HepG2 (cell line): ENCODE measurements around the gene ADI1. TPM values are rescaled to one million over a fixed set of nuclear protein-coding genes. Genes with fewer than 3 reads are reported as not detected.
A peak's percentile ranks its signal among the peaks of the same experiment; 100 is the strongest.

Experiments used
- CHD2 ChIP-seq: IDR thresholded peaks from 2 replicates; pipeline ENCODE4 v1.6.1; 2011; ENCODE audit warnings: low read depth, low read length, improper control_type of control experiment
- ETV5 ChIP-seq: IDR thresholded peaks from 2 replicates; pipeline ENCODE4 v1.6.1; 2018; ENCODE audit warnings: missing biosample characterization, missing genetic modification reagents, inconsistent platforms, borderline replicate concordance
- GTF2F1 ChIP-seq: fragments of 150-350 bp; IDR thresholded peaks from 2 replicates; pipeline ENCODE4 v1.6.1; 2014; ENCODE audit warnings: low read length
- HNRNPK ChIP-seq: fragments of 200-400 bp; formaldehyde crosslinking; IDR thresholded peaks from 2 replicates; pipeline ENCODE4 v1.6.1; 2018; ENCODE audit warnings: low read length, low read depth, moderate library complexity, mild to moderate bottlenecking; ENCODE audit not compliant: poor library complexity, severe bottlenecking
- IKZF1 ChIP-seq: fragments of 450-650 bp; IDR thresholded peaks from 2 replicates; pipeline ENCODE4 v1.7.1; 2016
- RBM22 ChIP-seq: fragments of 200-400 bp; formaldehyde crosslinking; optimal IDR thresholded peaks from 2 replicates; pipeline ENCODE3; 2017; ENCODE audit warnings: mild to moderate bottlenecking, low read length, moderate library complexity
- REXO4 ChIP-seq: sonication (generic); formaldehyde crosslinking; IDR thresholded peaks from 2 replicates; pipeline ENCODE4 v1.8.0; 2022; ENCODE audit warnings: missing genetic modification reagents, mild to moderate bottlenecking, borderline replicate concordance
- SP140L ChIP-seq: sonication (generic); formaldehyde crosslinking; IDR thresholded peaks from 2 replicates; pipeline ENCODE4 v1.4.0; 2020; ENCODE audit warnings: missing genetic modification reagents, borderline replicate concordance
- SP2 ChIP-seq: sonication (generic); formaldehyde crosslinking; IDR thresholded peaks from 2 replicates; pipeline ENCODE4 v1.5.1; 2020; ENCODE audit warnings: mild to moderate bottlenecking, missing genetic modification reagents
- ZNF33B ChIP-seq: sonication (generic); formaldehyde crosslinking; IDR thresholded peaks from 2 replicates; pipeline ENCODE4 v1.5.1; 2020; ENCODE audit warnings: mild to moderate bottlenecking, missing genetic modification reagents
- ZNF496 ChIP-seq: sonication (generic); formaldehyde crosslinking; IDR thresholded peaks from 2 replicates; pipeline ENCODE4 v1.8.1; 2023; ENCODE audit warnings: mild to moderate bottlenecking, moderate library complexity, missing genetic modification reagents; ENCODE audit not compliant: insufficient replicate concordance
- ZNF761 ChIP-seq: sonication (generic); formaldehyde crosslinking; conservative IDR thresholded peaks from 2 replicates; pipeline ENCODE4 v1.4.0; 2020; ENCODE audit warnings: mild to moderate bottlenecking, missing genetic modification reagents
- ZNF83 ChIP-seq: sonication (generic); formaldehyde crosslinking; IDR thresholded peaks from 2 replicates; pipeline ENCODE4 v1.4.0; 2020; ENCODE audit warnings: missing genetic modification reagents, mild to moderate bottlenecking, borderline replicate concordance
- polyA plus RNA-seq, 8 experiments: library from polyadenylated mRNA; depleted of rRNA in 3 of 8; stranded (reverse) in 7 of 8; unstranded in 1 of 8; fragments of >200 nt; fragmentation: Illumina TruSeq in 4 of 8; extraction: Trizol in 4 of 8; gene quantifications; 2 replicates each; pipeline versions ENCODE4 v1.2.1 to v1.2.3, GENCODE V29; 2011 to 2016; ENCODE audit warnings: low read depth in 4 of 8, missing spikeins in 1 of 8, mixed read lengths in 1 of 8; ENCODE audit not compliant: insufficient read depth in 1 of 8
- total RNA-seq, 5 experiments: library from RNA; depleted of rRNA; stranded (reverse); fragments of >200 nt; fragmentation: Illumina TruSeq; extraction: Trizol; gene quantifications; 2 replicates each; pipeline ENCODE4 v1.2.3, GENCODE V29; 2016; ENCODE audit warnings: low read depth in 1 of 5
- TF ChIP-seq, protein P1 (sequence below): IDR thresholded peaks from 2 replicates; pipeline ENCODE4 v1.6.1; 2018; ENCODE audit warnings: missing genetic modification reagents, mild to moderate bottlenecking, missing compliant biosample characterization
- TF ChIP-seq, protein P2 (sequence below): sonication (generic); formaldehyde crosslinking; IDR thresholded peaks from 2 replicates; pipeline ENCODE4 v1.4.0; 2020; ENCODE audit warnings: missing genetic modification reagents
- TF ChIP-seq, protein P3 (sequence below): sonication (generic); formaldehyde crosslinking; conservative IDR thresholded peaks from 2 replicates; pipeline ENCODE4 v1.8.0; 2022; ENCODE audit warnings: mild to moderate bottlenecking, moderate library complexity, missing genetic modification reagents
- TF ChIP-seq, protein P4 (sequence below): IDR thresholded peaks from 2 replicates; pipeline ENCODE4 v1.6.1; 2016; ENCODE audit warnings: missing compliant biosample characterization, missing genetic modification reagents, borderline replicate concordance
- TF ChIP-seq, protein P5 (sequence below): IDR thresholded peaks from 2 replicates; pipeline ENCODE4 v1.6.1; 2016; ENCODE audit warnings: low read depth, borderline replicate concordance
- TF ChIP-seq, protein P6 (sequence below): sonication (generic); formaldehyde crosslinking; IDR thresholded peaks from 2 replicates; pipeline ENCODE4 v1.5.1; 2020; ENCODE audit warnings: mild to moderate bottlenecking, missing genetic modification reagents, moderate library complexity
- TF ChIP-seq, protein P7 (sequence below): conservative IDR thresholded peaks from 2 replicates; pipeline ENCODE4 v1.6.1; 2018; ENCODE audit warnings: missing genetic modification reagents

ADI1 gene
- total and polyA plus RNA-seq, 2 of the 13 experiments (the other 11 are each of a cell fraction or from before 2014, with no cell fraction given) = 28.7 to 123 TPM

DNA sequence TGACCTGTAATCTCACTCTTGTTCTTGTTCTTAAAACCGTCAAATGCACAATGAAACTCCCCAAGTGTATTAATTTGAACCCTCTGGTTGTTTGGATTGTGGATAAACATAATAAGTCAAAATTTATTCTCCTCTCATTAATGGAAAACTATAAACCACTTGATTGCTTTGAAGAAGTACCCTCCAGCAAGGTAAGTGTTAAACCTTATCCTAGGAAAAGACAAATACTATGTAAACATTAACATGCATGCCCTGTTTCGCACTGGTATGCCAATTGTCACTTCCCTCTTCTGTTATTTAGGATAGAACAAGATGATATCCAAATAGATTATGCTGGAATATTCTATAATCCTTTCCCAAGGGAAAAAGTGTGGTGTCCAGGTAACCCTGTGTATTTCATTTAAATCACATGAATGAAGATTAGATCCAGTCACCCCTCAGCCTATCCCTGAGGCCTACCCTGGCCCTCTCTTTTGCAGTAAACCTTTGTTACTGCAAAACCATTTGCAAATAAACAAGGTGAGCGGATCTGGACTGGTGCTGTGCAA lies 1.3 kb downstream of the ADI1 start (continued):
- TF ChIP-seq, protein P1, sequence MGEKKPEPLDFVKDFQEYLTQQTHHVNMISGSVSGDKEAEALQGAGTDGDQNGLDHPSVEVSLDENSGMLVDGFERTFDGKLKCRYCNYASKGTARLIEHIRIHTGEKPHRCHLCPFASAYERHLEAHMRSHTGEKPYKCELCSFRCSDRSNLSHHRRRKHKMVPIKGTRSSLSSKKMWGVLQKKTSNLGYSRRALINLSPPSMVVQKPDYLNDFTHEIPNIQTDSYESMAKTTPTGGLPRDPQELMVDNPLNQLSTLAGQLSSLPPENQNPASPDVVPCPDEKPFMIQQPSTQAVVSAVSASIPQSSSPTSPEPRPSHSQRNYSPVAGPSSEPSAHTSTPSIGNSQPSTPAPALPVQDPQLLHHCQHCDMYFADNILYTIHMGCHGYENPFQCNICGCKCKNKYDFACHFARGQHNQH (CRISPR knock-in tag) = no peak
- TF ChIP-seq, protein P2, sequence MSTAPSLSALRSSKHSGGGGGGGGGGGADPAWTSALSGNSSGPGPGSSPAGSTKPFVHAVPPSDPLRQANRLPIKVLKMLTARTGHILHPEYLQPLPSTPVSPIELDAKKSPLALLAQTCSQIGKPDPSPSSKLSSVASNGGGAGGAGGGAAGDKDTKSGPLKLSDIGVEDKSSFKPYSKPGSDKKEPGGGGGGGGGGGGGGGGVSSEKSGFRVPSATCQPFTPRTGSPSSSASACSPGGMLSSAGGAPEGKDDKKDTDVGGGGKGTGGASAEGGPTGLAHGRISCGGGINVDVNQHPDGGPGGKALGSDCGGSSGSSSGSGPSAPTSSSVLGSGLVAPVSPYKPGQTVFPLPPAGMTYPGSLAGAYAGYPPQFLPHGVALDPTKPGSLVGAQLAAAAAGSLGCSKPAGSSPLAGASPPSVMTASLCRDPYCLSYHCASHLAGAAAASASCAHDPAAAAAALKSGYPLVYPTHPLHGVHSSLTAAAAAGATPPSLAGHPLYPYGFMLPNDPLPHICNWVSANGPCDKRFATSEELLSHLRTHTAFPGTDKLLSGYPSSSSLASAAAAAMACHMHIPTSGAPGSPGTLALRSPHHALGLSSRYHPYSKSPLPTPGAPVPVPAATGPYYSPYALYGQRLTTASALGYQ (CRISPR knock-in tag) = no peak
- TF ChIP-seq ZNF83 = no peak
- TF ChIP-seq, protein P3, sequence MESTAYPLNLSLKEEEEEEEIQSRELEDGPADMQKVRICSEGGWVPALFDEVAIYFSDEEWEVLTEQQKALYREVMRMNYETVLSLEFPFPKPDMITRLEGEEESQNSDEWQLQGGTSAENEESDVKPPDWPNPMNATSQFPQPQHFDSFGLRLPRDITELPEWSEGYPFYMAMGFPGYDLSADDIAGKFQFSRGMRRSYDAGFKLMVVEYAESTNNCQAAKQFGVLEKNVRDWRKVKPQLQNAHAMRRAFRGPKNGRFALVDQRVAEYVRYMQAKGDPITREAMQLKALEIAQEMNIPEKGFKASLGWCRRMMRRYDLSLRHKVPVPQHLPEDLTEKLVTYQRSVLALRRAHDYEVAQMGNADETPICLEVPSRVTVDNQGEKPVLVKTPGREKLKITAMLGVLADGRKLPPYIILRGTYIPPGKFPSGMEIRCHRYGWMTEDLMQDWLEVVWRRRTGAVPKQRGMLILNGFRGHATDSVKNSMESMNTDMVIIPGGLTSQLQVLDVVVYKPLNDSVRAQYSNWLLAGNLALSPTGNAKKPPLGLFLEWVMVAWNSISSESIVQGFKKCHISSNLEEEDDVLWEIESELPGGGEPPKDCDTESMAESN (CRISPR knock-in tag) = no peak
- no peak for TF ChIP-seq SP140L
- no peak for TF ChIP-seq REXO4 (CRISPR knock-in tag)
- TF ChIP-seq HNRNPK = no peak
- TF ChIP-seq IKZF1 = no peak
- no peak for TF ChIP-seq ZNF761
- TF ChIP-seq ETV5 (CRISPR knock-in tag) = peak; percentile 28; the same call in 1 of the 2 replicates
- TF ChIP-seq, protein P4, sequence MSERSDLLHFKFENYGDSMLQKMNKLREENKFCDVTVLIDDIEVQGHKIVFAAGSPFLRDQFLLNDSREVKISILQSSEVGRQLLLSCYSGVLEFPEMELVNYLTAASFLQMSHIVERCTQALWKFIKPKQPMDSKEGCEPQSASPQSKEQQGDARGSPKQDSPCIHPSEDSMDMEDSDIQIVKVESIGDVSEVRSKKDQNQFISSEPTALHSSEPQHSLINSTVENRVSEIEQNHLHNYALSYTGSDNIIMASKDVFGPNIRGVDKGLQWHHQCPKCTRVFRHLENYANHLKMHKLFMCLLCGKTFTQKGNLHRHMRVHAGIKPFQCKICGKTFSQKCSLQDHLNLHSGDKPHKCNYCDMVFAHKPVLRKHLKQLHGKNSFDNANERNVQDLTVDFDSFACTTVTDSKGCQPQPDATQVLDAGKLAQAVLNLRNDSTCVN (CRISPR knock-in tag) = no peak
- TF ChIP-seq ZNF33B (CRISPR knock-in tag) = 0 out of 2 replicates have a peak, but pooled peaks have one; percentile 7
- no peak for TF ChIP-seq CHD2
- TF ChIP-seq ZNF496 (CRISPR knock-in tag) = no peak
- TF ChIP-seq, protein P5, sequence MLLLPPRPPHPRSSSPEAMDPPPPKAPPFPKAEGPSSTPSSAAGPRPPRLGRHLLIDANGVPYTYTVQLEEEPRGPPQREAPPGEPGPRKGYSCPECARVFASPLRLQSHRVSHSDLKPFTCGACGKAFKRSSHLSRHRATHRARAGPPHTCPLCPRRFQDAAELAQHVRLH (CRISPR knock-in tag) = 0 out of 2 replicates have a peak, but pooled peaks have one; percentile 23
- TF ChIP-seq, protein P6, sequence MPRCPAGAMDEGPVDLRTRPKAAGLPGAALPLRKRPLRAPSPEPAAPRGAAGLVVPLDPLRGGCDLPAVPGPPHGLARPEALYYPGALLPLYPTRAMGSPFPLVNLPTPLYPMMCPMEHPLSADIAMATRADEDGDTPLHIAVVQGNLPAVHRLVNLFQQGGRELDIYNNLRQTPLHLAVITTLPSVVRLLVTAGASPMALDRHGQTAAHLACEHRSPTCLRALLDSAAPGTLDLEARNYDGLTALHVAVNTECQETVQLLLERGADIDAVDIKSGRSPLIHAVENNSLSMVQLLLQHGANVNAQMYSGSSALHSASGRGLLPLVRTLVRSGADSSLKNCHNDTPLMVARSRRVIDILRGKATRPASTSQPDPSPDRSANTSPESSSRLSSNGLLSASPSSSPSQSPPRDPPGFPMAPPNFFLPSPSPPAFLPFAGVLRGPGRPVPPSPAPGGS = no peak
- TF ChIP-seq GTF2F1 = no peak
- peak; percentile 67 for TF ChIP-seq RBM22
- TF ChIP-seq SP2 (CRISPR knock-in tag) = no peak
- TF ChIP-seq, protein P7, sequence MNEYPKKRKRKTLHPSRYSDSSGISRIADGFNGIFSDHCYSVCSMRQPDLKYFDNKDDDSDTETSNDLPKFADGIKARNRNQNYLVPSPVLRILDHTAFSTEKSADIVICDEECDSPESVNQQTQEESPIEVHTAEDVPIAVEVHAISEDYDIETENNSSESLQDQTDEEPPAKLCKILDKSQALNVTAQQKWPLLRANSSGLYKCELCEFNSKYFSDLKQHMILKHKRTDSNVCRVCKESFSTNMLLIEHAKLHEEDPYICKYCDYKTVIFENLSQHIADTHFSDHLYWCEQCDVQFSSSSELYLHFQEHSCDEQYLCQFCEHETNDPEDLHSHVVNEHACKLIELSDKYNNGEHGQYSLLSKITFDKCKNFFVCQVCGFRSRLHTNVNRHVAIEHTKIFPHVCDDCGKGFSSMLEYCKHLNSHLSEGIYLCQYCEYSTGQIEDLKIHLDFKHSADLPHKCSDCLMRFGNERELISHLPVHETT = 0 out of 2 replicates have a peak, but pooled peaks have one; percentile 35
